GM23338 (cell line): Measurements from ENCODE around the gene TNS1. TPM values are rescaled to one million over a fixed set of nuclear protein-coding genes. Genes with fewer than 3 reads are reported as not detected.

Experiments
- ATAC-seq: fragments of 200-7000 bp; cut with Tn5 transposase; 3 replicates; pipeline ENCODE4 v1.9.1; 2020
- DNase-seq: peaks from one replicate; pipeline ENCODE4 v3.0.0-alpha.2; 2015; ENCODE audit warnings: low spot score
- H2AFZ ChIP-seq: fragments of 200-600 bp; sonication (generic); 2 replicates; pipeline ENCODE4 v1.8.0; 2016; ENCODE audit warnings: antibody characterized with exemption, mild to moderate bottlenecking, moderate library complexity
- H3F3A ChIP-seq: fragments of 200-600 bp; sonication (generic); replicated peaks from 2 replicates; pipeline ENCODE4 v1.8.0; 2017; ENCODE audit warnings: antibody characterized with exemption, mixed run types, low read depth
- H3K27ac ChIP-seq: fragments of 200-600 bp; sonication (generic); 2 replicates; pipeline ENCODE4 v1.6.1; 2016; ENCODE audit warnings: low read depth
- H3K27me3 ChIP-seq: fragments of 200-600 bp; sonication (generic); 2 replicates; pipeline ENCODE4 v1.8.0; 2016; ENCODE audit warnings: mild to moderate bottlenecking, mixed run types, moderate library complexity; ENCODE audit not compliant: insufficient read depth
- H3K36me3 ChIP-seq: fragments of 200-600 bp; sonication (generic); 2 replicates; pipeline ENCODE4 v1.8.0; 2016; ENCODE audit warnings: mild to moderate bottlenecking; ENCODE audit not compliant: insufficient read depth
- H3K4me1 ChIP-seq: fragments of 200-600 bp; sonication (generic); 2 replicates; pipeline ENCODE4 v1.8.0; 2016; ENCODE audit warnings: mild to moderate bottlenecking, moderate library complexity; ENCODE audit not compliant: insufficient read depth
- H3K4me2 ChIP-seq: fragments of 200-600 bp; sonication (generic); 2 replicates; pipeline ENCODE4 v1.7.1; 2017; ENCODE audit warnings: mixed run types
- H3K4me3 ChIP-seq: fragments of 200-600 bp; sonication (generic); 2 replicates; pipeline ENCODE4 v1.6.1; 2016; ENCODE audit warnings: mixed run types
- H3K79me2 ChIP-seq: fragments of 200-600 bp; sonication (generic); replicated peaks from 2 replicates; pipeline ENCODE4 v1.8.0; 2017; ENCODE audit warnings: mild to moderate bottlenecking; ENCODE audit not compliant: insufficient read depth
- H3K9me2 ChIP-seq: fragments of 200-600 bp; sonication (generic); 2 replicates; pipeline ENCODE4 v1.8.0; 2017; ENCODE audit not compliant: insufficient read depth
- H4K20me1 ChIP-seq: fragments of 200-600 bp; sonication (generic); replicated peaks from 2 replicates; pipeline ENCODE4 v1.8.0; 2017; ENCODE audit warnings: mild to moderate bottlenecking; ENCODE audit not compliant: insufficient read depth
- H3K27ac Mint-ChIP-seq: 2 replicates; pipeline ENCODE4 v1.8.0; 2020; ENCODE audit warnings: inconsistent platforms, mild to moderate bottlenecking, moderate library complexity, mixed read lengths
- H3K27me3 Mint-ChIP-seq: 3 replicates; pipeline ENCODE4 v1.8.0; 2022; ENCODE audit warnings: low read depth, mild to moderate bottlenecking, moderate library complexity, mixed read lengths, inconsistent platforms; ENCODE audit not compliant: insufficient read depth, poor library complexity
- H3K36me3 Mint-ChIP-seq: 3 replicates; pipeline ENCODE4 v1.8.0; 2021; ENCODE audit warnings: low read depth, mild to moderate bottlenecking, inconsistent platforms, moderate library complexity, mixed read lengths
- H3K4me1 Mint-ChIP-seq: 3 replicates; pipeline ENCODE4 v1.8.0; 2020; ENCODE audit warnings: mild to moderate bottlenecking, inconsistent platforms, mixed read lengths
- H3K4me3 Mint-ChIP-seq: 3 replicates; pipeline ENCODE4 v1.8.0; 2021; ENCODE audit warnings: moderate library complexity, mild to moderate bottlenecking, inconsistent platforms, mixed read lengths
- H3K9me3 Mint-ChIP-seq: 3 replicates; pipeline ENCODE4 v1.8.0; 2020; ENCODE audit warnings: moderate library complexity, mild to moderate bottlenecking, inconsistent platforms, mixed read lengths
- CREB1 ChIP-seq: fragments of 250-450 bp; sonication (Bioruptor Pico); IDR thresholded peaks from 2 replicates; pipeline ENCODE4 v1.5.0; 2020; ENCODE audit warnings: low read depth, mild to moderate bottlenecking, moderate library complexity
- CTCF ChIP-seq, 2 experiments: fragments of 200-600 bp in 1 of 2; sonication (generic) in 1 of 2; conservative IDR thresholded peaks; 2 replicates each; pipeline versions ENCODE4 v1.5.1 to v1.6.1; 2016 to 2017; ENCODE audit warnings: antibody characterized with exemption in 2 of 2, low read depth in 2 of 2, mild to moderate bottlenecking in 2 of 2, moderate library complexity in 1 of 2
- EZH2 ChIP-seq: fragments of 200-600 bp; sonication (generic); IDR thresholded peaks from one replicate; pipeline ENCODE4 v1.8.0; 2017; ENCODE audit warnings: antibody characterized with exemption, mild to moderate bottlenecking, low read depth; ENCODE audit not compliant: unreplicated experiment
- EZH2phosphoT487 ChIP-seq: fragments of 200-600 bp; sonication (generic); IDR thresholded peaks from one replicate; pipeline ENCODE4 v1.8.1; 2018; ENCODE audit warnings: antibody characterized with exemption; ENCODE audit not compliant: unreplicated experiment
- JUNB ChIP-seq: IDR thresholded peaks from one replicate; pipeline ENCODE4 v1.6.1; 2016; ENCODE audit warnings: antibody characterized with exemption; ENCODE audit not compliant: unreplicated experiment
- NANOG ChIP-seq: IDR thresholded peaks from 2 replicates; pipeline ENCODE4 v1.6.1; 2016; ENCODE audit warnings: antibody characterized with exemption, borderline replicate concordance
- POLR2AphosphoS5 ChIP-seq: IDR thresholded peaks from 2 replicates; pipeline ENCODE4 v1.6.1; 2016; ENCODE audit warnings: antibody characterized with exemption, low read depth
- ZNF331 ChIP-seq: fragments of 250-450 bp; sonication (Bioruptor Pico); IDR thresholded peaks from 2 replicates; pipeline ENCODE4 v1.5.0; 2020; ENCODE audit warnings: low read depth, mild to moderate bottlenecking, moderate library complexity
- ZNF462 ChIP-seq: fragments of 250-450 bp; sonication (Bioruptor Pico); IDR thresholded peaks from 2 replicates; pipeline ENCODE4 v1.5.0; 2020; ENCODE audit warnings: mild to moderate bottlenecking, moderate library complexity
- polyA plus RNA-seq: library from polyadenylated mRNA; unstranded; fragments of >200 nt; fragmentation: Nextera tagmentation; extraction: Ambion mirVana; gene quantifications from 2 replicates; pipeline ENCODE4 v1.2.1, GENCODE V29; 2016
- total RNA-seq: library from RNA; depleted of rRNA; stranded (reverse); fragments of >200 nt; shearing (Covaris generic); gene quantifications from 2 replicates; pipeline ENCODE4 v1.2.3, GENCODE V29; 2014

Gene TNS1
- total and polyA plus RNA-seq, 2 experiments from 2014 or later, result 2.0 to 7.4 TPM

- TF ChIP-seq ZNF462 (CRISPR knock-in tag) (no peak), JUNB (no peak), NANOG (no peak), CTCF (conservative IDR thresholded peaks at IDR 0.05; ENCODE audit: low read depth in 2 of 2) (no peak)
Observed at GRCh38 chr2:217846321-217846743, 156.5 kb downstream of the TNS1 start (continued).

GRCh38 chr2:217845301-217845700 is 157.5 kb downstream of the TNS1 start:
- Histone ChIP-seq H3K27me3 (no peaks in the 10 kb centered on the region), H3F3A (no peaks in the 10 kb centered on the region), H4K20me1 (no peaks in the 10 kb centered on the region), H3K36me3 (no peaks in the 10 kb centered on the region), H3K27ac (no peak overlapping the region), H3K4me1 (no peaks in the 10 kb centered on the region), H2AFZ (no peak overlapping the region), H3K4me3 (no peak overlapping the region), H3K9me2 (0 out of 2 replicates have a peak, but pooled peaks cover 6% of the 10 kb centered on the region), H3K4me2 (no peak overlapping the region), H3K79me2 (no peaks in the 10 kb centered on the region)
- Mint-ChIP-seq H3K4me3 (no peak overlapping the region), H3K27me3 (no peaks in the 10 kb centered on the region), H3K36me3 (no peaks in the 10 kb centered on the region), H3K27ac (no peak overlapping the region), H3K9me3 (no peaks in the 10 kb centered on the region), H3K4me1 (no peaks in the 10 kb centered on the region)
- no peak for DNase-seq
- no peak for ATAC-seq
- TF ChIP-seq EZH2phosphoT487, result no peak
- TF ChIP-seq ZNF331 (CRISPR knock-in tag), result no peak
- no peak for TF ChIP-seq CREB1 (CRISPR knock-in tag)
- no peak for TF ChIP-seq EZH2
- no peak for TF ChIP-seq POLR2AphosphoS5
- no peak for TF ChIP-seq NANOG
- TF ChIP-seq CTCF (conservative IDR thresholded peaks at IDR 0.05; ENCODE audit: low read depth in 2 of 2), result no peak
